Stimulated activated CD4-positive, alpha-beta T cell treated with anti-CD3 and anti-CD28 coated beads, Interleukin-15, amount 100 ng/mL, for 1 hour (primary cell): Measurements from ENCODE around the gene BET1.

Experiments used
- DNase-seq, 2 donors: peaks; one replicate each; pipeline ENCODE4 v3.0.0-alpha.2; 2020; ENCODE audit warnings: low read depth in 1 of 2, low spot score in 1 of 2

The BET1 gene

DNA sequence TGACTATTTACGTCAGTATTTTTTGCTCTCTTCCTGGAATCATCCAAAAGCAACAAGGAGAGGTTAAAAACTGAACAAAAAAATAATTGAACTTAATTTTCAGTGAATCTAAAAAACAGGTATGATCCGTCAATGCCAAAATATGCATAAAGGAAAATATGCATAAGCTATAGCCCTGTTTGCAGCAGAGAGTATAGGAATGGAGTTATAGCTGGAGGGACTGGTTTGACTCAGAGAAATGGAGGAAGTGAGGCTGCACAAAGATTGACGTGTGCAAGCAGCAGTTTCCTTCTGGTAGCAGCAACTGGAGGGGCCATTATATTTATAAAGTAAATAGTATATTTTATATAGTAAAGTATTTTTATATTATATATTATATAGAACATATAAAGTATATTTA lies 45.5 kb downstream of the BET1 start:
- no peak for DNase-seq

DNA sequence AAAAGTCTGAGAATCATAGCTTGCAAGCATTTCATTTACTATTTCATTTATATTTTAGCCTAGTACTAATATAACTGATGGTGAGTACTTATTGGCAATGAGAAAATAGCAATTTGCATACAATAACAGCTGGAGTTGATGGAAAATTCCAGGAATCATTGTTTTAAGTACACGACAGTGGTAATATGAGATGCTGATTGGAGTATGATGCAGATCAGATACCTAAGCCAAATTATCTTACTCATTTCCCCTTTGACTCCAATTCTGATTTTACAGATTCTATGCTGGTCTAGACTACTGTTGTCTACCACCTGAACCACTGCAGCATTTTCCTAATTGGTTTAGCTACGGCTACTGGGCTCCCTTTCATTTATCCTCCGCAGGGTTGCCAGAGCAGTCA lies 45.9 kb downstream of the BET1 start:
- DNase-seq = no peak

DNA sequence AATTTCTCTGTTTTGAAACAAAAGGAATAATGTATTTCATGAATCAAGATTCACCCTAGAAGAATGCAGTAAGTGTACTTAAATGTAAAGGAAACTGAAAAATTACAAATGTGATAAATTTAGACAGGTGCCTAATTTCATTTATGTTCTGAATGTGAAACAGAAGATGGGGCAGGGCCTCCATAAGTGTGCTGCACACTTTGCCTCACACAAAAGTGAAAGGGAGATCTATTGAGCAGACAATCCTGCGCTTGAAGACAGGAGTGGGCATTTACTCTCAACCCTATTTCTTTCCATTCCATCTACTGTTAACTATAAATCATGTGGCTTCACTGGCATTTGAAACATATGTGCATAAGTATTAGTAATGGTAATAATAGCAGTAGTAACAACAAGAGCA lies 46.4 kb downstream of the BET1 start:
- DNase-seq = no peak

- DNase-seq = no peak
Measured at GRCh38 chr7:93955304-93955703, 48.9 kb downstream of the BET1 start.

DNA sequence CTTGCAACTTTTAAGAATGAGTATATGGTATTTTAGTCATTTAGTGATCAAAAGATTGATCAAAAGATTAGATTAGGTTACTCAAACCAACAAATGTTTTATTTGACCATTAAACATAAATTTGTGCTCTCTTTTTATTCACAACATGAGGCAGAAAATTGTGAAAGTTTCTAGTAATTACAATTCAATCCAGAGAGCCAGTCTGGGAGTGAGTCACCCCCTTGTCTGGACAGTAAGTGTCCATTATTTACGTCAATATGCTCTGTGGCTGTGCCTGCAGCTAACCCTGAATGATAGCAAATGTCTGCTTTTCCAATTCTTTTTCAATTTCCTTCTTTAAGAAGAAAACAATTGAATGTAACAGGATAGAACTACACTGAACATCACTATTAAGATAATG lies 54.7 kb downstream of the BET1 start:
- no peak for DNase-seq

GRCh38 chr7:93948873-93949272 lies 55.3 kb downstream of the BET1 start:
- no peak for DNase-seq

- no peak for DNase-seq
Measured at GRCh38 chr7:93948106-93948505, 56.0 kb downstream of the BET1 start.

GRCh38 chr7:93945756-93946535 lies 58.2 kb downstream of the BET1 start:
- no peak for DNase-seq

- no peak for DNase-seq
Measured at GRCh38 chr7:93945083-93945482, 59.1 kb downstream of the BET1 start.

- DNase-seq = no peak
Measured at GRCh38 chr7:93944673-93945072, 59.5 kb downstream of the BET1 start.

DNA sequence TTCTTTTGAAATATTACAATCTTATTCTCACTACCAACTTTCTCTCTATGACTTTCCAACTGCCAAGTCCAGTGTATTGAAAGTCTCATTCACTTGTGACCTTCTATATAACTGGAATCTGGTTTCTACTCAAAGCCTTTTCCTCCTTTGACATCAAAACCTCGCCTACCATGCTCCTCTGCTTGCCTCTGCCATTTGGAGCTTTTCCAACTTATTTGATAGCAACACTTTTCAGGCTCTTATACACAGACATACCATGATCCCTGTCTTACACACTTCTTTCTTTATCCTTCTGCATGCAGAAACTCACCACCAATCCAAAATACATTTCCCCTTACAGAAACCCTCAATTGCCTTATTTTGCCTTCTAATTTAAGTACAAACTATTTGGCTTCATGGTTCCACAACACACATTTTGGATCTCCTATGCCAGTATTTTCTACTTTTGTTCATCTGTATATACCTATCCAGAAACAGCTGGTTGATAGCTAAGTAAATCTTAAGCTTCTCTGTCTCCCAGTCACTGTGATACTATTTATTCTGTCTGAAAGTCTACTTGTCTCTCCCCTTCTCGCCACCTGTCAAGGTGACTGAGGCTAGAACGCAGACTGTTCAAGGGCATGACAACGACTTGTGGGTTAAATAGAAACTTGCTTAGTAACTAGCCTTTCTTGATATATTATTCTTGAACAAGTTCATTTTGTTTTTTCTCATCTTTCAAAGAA lies 60.2 kb downstream of the BET1 start:
- DNase-seq = no peak
